ENCODE data around the gene SLC22A2.
"Not testable (repeated sequence)": the region's sequence is repeated elsewhere in the genome, so short reads cannot be mapped to it uniquely, and the experiment has no call there.

The SLC22A2 gene

DNA sequence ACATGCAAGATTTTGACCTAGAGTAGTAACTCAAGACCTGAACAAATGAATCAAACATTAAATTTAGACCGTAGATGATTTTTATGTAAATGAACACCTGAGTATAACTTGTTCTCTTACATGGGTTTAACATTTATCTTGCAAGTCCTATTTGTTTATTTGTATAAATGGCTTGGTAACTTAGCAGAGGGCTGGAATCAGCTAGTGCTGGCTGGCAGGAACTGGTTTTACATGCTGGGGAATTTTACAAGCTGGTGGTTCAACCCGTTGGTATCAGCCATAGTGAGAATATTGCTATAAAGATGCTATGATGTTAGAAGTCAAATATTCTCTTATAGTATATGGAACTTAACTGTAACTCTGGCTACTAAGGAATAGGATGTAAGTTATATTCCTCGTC lies 8.9 kb downstream of the SLC22A2 start:
- no peak overlapping the region for H3K9ac ChIP-seq (ENCODE audit: insufficient read length)
- DNase-seq (ENCODE audit: low read depth, low spot score) = no peak
- H3K36me3 ChIP-seq (ENCODE audit: insufficient read depth, low read length) = no peaks in the 10 kb centered on the region
- no peak overlapping the region for H3K4me3 ChIP-seq
- TF ChIP-seq EZH2 (IDR thresholded peaks at IDR 0.05) (no peak), POLR2AphosphoS5 (IDR thresholded peaks at IDR 0.05; ENCODE audit: borderline replicate concordance, low read depth, low read length) (no peak), FOXP2 (optimal IDR thresholded peaks at IDR 0.05; ENCODE audit: control extremely low read depth, extremely low read length, insufficient read depth) (no peak)
- no peak overlapping the region for H3K27ac ChIP-seq
- no peaks in the 10 kb centered on the region for H3K9me3 ChIP-seq (ENCODE audit: low read depth, low read length)

GRCh38 chr6:160248538-160248937 lies 10.1 kb downstream of the SLC22A2 start:
- Histone ChIP-seq H3K9ac (ENCODE audit: insufficient read length) (no peak overlapping the region), H3K4me3 (no peak overlapping the region), H3K27ac (no peak overlapping the region), H3K9me3 (ENCODE audit: low read depth, low read length) (no peaks in the 10 kb centered on the region), H3K36me3 (ENCODE audit: insufficient read depth, low read length) (no peaks in the 10 kb centered on the region)
- TF ChIP-seq EZH2 (IDR thresholded peaks at IDR 0.05) (no peak), POLR2AphosphoS5 (IDR thresholded peaks at IDR 0.05; ENCODE audit: borderline replicate concordance, low read depth, low read length) (no peak), FOXP2 (optimal IDR thresholded peaks at IDR 0.05; ENCODE audit: control extremely low read depth, extremely low read length, insufficient read depth) (no peak)
- no peak for DNase-seq (ENCODE audit: low read depth, low spot score)

- no peak overlapping the region for H3K9ac ChIP-seq (ENCODE audit: insufficient read length)
- no peaks in the 10 kb centered on the region for H3K9me3 ChIP-seq (ENCODE audit: low read depth, low read length)
- no peak for DNase-seq (ENCODE audit: low read depth, low spot score)
- H3K4me3 ChIP-seq = no peak overlapping the region
- TF ChIP-seq FOXP2 (optimal IDR thresholded peaks at IDR 0.05; ENCODE audit: control extremely low read depth, extremely low read length, insufficient read depth) (no peak), POLR2AphosphoS5 (IDR thresholded peaks at IDR 0.05; ENCODE audit: borderline replicate concordance, low read depth, low read length) (no peak), EZH2 (IDR thresholded peaks at IDR 0.05) (no peak)
- H3K27ac ChIP-seq = no peak overlapping the region
- no peaks in the 10 kb centered on the region for H3K36me3 ChIP-seq (ENCODE audit: insufficient read depth, low read length)
Measured at GRCh38 chr6:160247457-160247883, 11.2 kb downstream of the SLC22A2 start.

- no peaks in the 10 kb centered on the region for H3K9me3 ChIP-seq (ENCODE audit: low read depth, low read length)
- H3K27ac ChIP-seq = no peak overlapping the region
- H3K4me3 ChIP-seq = no peak overlapping the region
- no peaks in the 10 kb centered on the region for H3K36me3 ChIP-seq (ENCODE audit: insufficient read depth, low read length)
- no peak overlapping the region for H3K9ac ChIP-seq (ENCODE audit: insufficient read length)
- no peak for DNase-seq (ENCODE audit: low read depth, low spot score)
- no peak for TF ChIP-seq EZH2 (IDR thresholded peaks at IDR 0.05)
- no peak for TF ChIP-seq POLR2AphosphoS5 (IDR thresholded peaks at IDR 0.05; ENCODE audit: borderline replicate concordance, low read depth, low read length)
- TF ChIP-seq FOXP2 (optimal IDR thresholded peaks at IDR 0.05; ENCODE audit: control extremely low read depth, extremely low read length, insufficient read depth) = no peak
Measured at GRCh38 chr6:160240691-160241084, 17.9 kb downstream of the SLC22A2 start.

- no peak for DNase-seq (ENCODE audit: low read depth, low spot score)
- H3K27ac ChIP-seq = no peak overlapping the region
- no peak for TF ChIP-seq FOXP2 (optimal IDR thresholded peaks at IDR 0.05; ENCODE audit: control extremely low read depth, extremely low read length, insufficient read depth)
- TF ChIP-seq POLR2AphosphoS5 (IDR thresholded peaks at IDR 0.05; ENCODE audit: borderline replicate concordance, low read depth, low read length) = no peak
- TF ChIP-seq EZH2 (IDR thresholded peaks at IDR 0.05) = no peak
- no peak overlapping the region for H3K9ac ChIP-seq (ENCODE audit: insufficient read length)
- no peaks in the 10 kb centered on the region for H3K9me3 ChIP-seq (ENCODE audit: low read depth, low read length)
- H3K36me3 ChIP-seq (ENCODE audit: insufficient read depth, low read length) = no peaks in the 10 kb centered on the region
- no peak overlapping the region for H3K4me3 ChIP-seq
Measured at GRCh38 chr6:160239929-160240690, 18.5 kb downstream of the SLC22A2 start.

DNA sequence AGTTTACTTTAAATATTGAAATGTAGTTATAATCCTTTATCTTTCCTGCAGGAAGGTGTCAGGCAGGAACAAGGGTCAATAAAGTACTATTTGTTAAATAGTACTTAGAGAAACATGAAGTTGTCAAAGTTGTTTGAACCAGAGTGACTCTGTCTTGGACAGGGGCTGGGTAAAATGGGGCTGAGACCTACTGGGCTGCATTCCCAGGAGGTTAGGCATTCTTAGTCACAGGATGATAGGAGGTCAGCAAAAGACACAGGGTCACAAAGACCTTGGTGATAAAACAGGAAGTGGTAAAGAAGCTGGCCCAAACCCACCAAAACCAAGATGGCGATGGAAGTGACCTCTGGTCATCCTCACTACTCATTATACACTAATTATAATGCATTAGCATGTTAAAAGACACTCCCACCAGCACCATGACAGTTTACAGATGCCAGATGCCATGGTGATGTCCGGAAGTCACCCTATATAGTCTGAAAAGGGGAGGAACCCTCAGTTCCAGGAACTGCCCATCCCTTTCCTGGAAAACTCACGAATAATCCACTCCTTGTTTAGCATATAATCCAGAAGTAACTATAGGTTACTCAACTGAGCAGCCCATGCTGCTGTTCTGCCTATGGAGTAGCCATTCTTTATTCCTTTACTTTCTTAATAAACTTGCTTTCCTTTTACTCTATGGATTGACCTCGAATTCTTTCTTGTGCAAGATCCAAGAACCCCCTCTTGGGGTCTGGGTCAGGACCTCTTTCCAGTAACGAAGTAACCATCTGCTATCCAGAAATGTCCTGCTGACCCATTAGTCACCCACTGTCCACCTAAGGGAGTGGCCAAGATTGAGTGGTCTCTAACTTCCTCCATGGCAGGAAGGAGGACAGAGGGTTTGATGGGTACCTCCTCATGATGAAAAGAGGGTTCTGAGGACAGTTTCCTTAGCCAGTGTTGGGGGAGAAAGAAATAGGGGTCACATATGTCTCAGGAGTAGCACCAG lies 19.6 kb downstream of the SLC22A2 start:
- TF ChIP-seq POLR2AphosphoS5 (IDR thresholded peaks at IDR 0.05; ENCODE audit: borderline replicate concordance, low read depth, low read length) (no peak), FOXP2 (optimal IDR thresholded peaks at IDR 0.05; ENCODE audit: control extremely low read depth, extremely low read length, insufficient read depth) (no peak), EZH2 (IDR thresholded peaks at IDR 0.05) (no peak)
- Histone ChIP-seq H3K4me3 (no peak overlapping the region), H3K9me3 (ENCODE audit: low read depth, low read length) (no peaks in the 10 kb centered on the region), H3K27ac (no peak overlapping the region), H3K36me3 (ENCODE audit: insufficient read depth, low read length) (no peaks in the 10 kb centered on the region), H3K9ac (ENCODE audit: insufficient read length) (no peak overlapping the region)
- DNase-seq (ENCODE audit: low read depth, low spot score) = no peak

- Histone ChIP-seq H3K4me3 (no peak overlapping the region), H3K27ac (no peak overlapping the region)
- no peak for DNase-seq (ENCODE audit: low read depth, low spot score)
Measured at GRCh38 chr6:160238278-160238711, 20.3 kb downstream of the SLC22A2 start.

DNA sequence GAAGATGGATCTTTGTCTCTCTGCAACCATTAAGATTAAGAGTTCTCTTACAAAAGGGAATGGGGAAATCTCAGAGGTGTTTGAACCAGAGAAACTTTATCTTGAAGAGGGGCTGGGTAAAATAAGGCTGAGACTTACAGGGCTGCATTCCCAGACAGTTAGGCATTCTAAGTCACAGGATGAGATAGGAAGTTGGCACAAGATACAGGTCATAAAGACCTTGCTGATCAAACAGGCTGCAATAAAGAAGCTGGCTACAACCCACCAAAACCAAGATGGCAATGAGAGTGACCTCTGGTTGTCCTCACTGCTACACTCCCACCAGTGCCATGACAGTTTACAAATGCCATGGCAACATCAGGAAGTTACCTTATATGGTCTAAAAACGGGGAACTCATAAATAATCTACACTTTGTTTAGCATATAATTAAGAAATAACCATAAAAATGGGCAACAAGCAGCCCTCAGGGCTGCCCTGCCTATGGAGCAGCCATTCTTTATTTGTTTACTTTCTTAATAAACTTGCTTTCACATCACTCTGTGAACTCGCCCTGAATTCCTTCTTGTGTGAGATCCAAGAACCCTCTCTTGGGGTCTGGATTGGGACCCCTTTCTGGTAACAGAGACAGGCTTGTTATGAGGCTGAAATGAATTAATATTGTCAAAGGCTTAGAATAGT lies 20.9 kb downstream of the SLC22A2 start:
- H3K36me3 ChIP-seq (ENCODE audit: insufficient read depth, low read length); H3K27ac ChIP-seq; DNase-seq (ENCODE audit: low read depth, low spot score); H3K9ac ChIP-seq (ENCODE audit: insufficient read length); H3K9me3 ChIP-seq (ENCODE audit: low read depth, low read length); H3K4me3 ChIP-seq: not testable (repeated sequence)

More at GRCh38 chr6:160238278-160238711, 20.3 kb downstream of the SLC22A2 start:
- H3K9me3 ChIP-seq (ENCODE audit: low read depth, low read length) = no peaks in the 10 kb centered on the region
- no peak overlapping the region for H3K9ac ChIP-seq (ENCODE audit: insufficient read length)
- TF ChIP-seq FOXP2 (optimal IDR thresholded peaks at IDR 0.05; ENCODE audit: control extremely low read depth, extremely low read length, insufficient read depth) = no peak
- TF ChIP-seq EZH2 (IDR thresholded peaks at IDR 0.05) = no peak
- TF ChIP-seq POLR2AphosphoS5 (IDR thresholded peaks at IDR 0.05; ENCODE audit: borderline replicate concordance, low read depth, low read length) = no peak
- no peaks in the 10 kb centered on the region for H3K36me3 ChIP-seq (ENCODE audit: insufficient read depth, low read length)

DNA sequence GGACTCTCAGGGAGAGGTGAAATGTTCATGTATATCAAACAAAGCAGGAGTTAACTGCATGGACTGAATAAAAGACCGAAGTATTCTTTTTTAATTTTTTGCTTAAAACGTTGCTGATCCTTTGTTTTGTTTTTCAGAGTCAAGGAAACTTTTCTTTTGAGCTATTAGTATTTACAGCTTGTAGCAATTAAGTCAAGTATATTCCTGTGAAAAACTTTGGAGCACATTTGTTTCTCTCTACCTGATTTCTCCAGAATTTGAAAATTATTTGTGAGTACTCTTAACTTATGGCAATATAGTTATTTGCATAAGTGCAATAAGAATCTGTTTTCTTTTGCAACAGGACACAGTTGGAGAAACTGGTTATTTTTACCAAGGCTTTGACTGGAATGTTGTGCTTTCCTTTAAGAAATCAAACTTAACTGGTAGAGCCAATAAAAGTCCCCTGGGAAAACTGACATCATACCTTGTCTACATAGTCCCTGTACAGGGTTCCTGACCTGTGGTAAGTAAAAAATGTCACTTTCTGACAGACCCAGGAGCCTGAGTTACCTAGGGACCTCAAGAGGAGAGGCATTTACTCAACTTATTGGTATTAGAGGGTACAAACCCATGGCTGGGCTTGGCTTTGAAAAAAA lies 22.3 kb downstream of the SLC22A2 start:
- H3K36me3 ChIP-seq (ENCODE audit: insufficient read depth, low read length); H3K9me3 ChIP-seq (ENCODE audit: low read depth, low read length); H3K9ac ChIP-seq (ENCODE audit: insufficient read length); H3K27ac ChIP-seq; DNase-seq (ENCODE audit: low read depth, low spot score); H3K4me3 ChIP-seq: not testable (repeated sequence)

GRCh38 chr6:160233950-160234640 lies 24.5 kb downstream of the SLC22A2 start:
- not testable (repeated sequence) for DNase-seq (ENCODE audit: low read depth, low spot score); H3K27ac ChIP-seq

More at GRCh38 chr6:160233950-160234640, 24.5 kb downstream of the SLC22A2 start:
- H3K4me3 ChIP-seq; H3K9me3 ChIP-seq (ENCODE audit: low read depth, low read length); H3K9ac ChIP-seq (ENCODE audit: insufficient read length); H3K36me3 ChIP-seq (ENCODE audit: insufficient read depth, low read length): not testable (repeated sequence)
